PC-3 (cell line): Measurements from ENCODE around the gene CNKSR3. TPM values are rescaled to one million over a fixed set of nuclear protein-coding genes. Genes with fewer than 3 reads are reported as not detected.
A peak's percentile ranks its signal among the peaks of the same experiment; 100 is the strongest.

Source experiments
- ATAC-seq: fragments of 200-7000 bp; cut with Tn5 transposase; 2 replicates; pipeline ENCODE4 v1.9.1; 2020; ENCODE audit warnings: mild to moderate bottlenecking, moderate library complexity
- BruUV-seq: library from RNA; stranded (reverse); fragments of 400-500 nt; replicated peaks from 2 replicates; lab custom pipeline; 2021; lab: Mats Ljungman, UMichigan
- CTCF ChIA-PET: fragments of 300-600 bp; sonication (Branson Sonifier 250); formaldehyde crosslinking; loops from one replicate; lab custom pipeline; 2022; ENCODE audit warnings: antibody characterized with exemption; lab: Charles Lee
- POLR2A ChIA-PET: fragments of 300-600 bp; sonication (Branson Sonifier 250); formaldehyde crosslinking; loops from one replicate; lab custom pipeline; 2022; ENCODE audit warnings: antibody characterized with exemption; ENCODE audit not compliant: unreplicated experiment; lab: Charles Lee
- DNase-seq: peaks from one replicate; pipeline ENCODE4 v3.0.0-alpha.2; 2015
- H2AFZ ChIP-seq: fragments of 300-600 bp; sonication (generic); 2 replicates; pipeline ENCODE4 v1.6.0; 2016; ENCODE audit warnings: antibody characterized with exemption, low read length
- H3F3A ChIP-seq: fragments of 300-600 bp; sonication (generic); one replicate; pipeline ENCODE4 v1.6.0; 2017; ENCODE audit warnings: antibody characterized with exemption, low read length, control low read depth, mild to moderate bottlenecking; ENCODE audit not compliant: unreplicated experiment
- H3K27ac ChIP-seq: fragments of 300-600 bp; sonication (generic); 2 replicates; pipeline ENCODE4 v1.5.1; 2016; ENCODE audit warnings: mild to moderate bottlenecking, low read length
- H3K27me3 ChIP-seq: fragments of 300-600 bp; sonication (generic); 2 replicates; pipeline ENCODE4 v1.6.1; 2016; ENCODE audit warnings: low read length, mixed read lengths
- H3K36me3 ChIP-seq: fragments of 300-600 bp; sonication (generic); 2 replicates; pipeline ENCODE4 v1.6.1; 2016; ENCODE audit warnings: low read depth, mixed run types, low read length, mixed read lengths
- H3K4me1 ChIP-seq: fragments of 300-600 bp; sonication (generic); 2 replicates; pipeline ENCODE4 v1.5.1; 2016; ENCODE audit warnings: low read length; ENCODE audit not compliant: insufficient read depth
- H3K4me2 ChIP-seq: fragments of 300-600 bp; sonication (generic); 2 replicates; pipeline ENCODE4 v1.6.0; 2016; ENCODE audit warnings: low read length
- H3K4me3 ChIP-seq: fragments of 300-600 bp; sonication (generic); 2 replicates; pipeline ENCODE4 v1.5.1; 2016; ENCODE audit warnings: mild to moderate bottlenecking, low read length, mixed read lengths
- H3K79me2 ChIP-seq: fragments of 300-600 bp; sonication (generic); 2 replicates; pipeline ENCODE4 v1.6.1; 2017; ENCODE audit warnings: low read length, mixed read lengths
- H3K9ac ChIP-seq: fragments of 300-600 bp; sonication (generic); 2 replicates; pipeline ENCODE4 v1.6.0; 2016; ENCODE audit warnings: mild to moderate bottlenecking, low read length
- H3K9me2 ChIP-seq: fragments of 300-600 bp; sonication (generic); replicated peaks from 2 replicates; pipeline ENCODE4 v1.6.1; 2016; ENCODE audit warnings: mixed run types, low read length, mixed read lengths
- H3K9me3 ChIP-seq: fragments of 300-600 bp; sonication (generic); 2 replicates; pipeline ENCODE4 v1.6.1; 2016; ENCODE audit warnings: low read length, mixed read lengths
- H4K20me1 ChIP-seq: fragments of 300-600 bp; sonication (generic); 2 replicates; pipeline ENCODE4 v1.6.1; 2016; ENCODE audit warnings: low read length, mixed read lengths
- CTCF ChIP-seq: fragments of 300-600 bp; sonication (generic); conservative IDR thresholded peaks from 2 replicates; pipeline ENCODE4 v1.5.1; 2017; ENCODE audit warnings: antibody characterized with exemption, low read depth, mild to moderate bottlenecking, low read length
- EZH2 ChIP-seq: fragments of 300-600 bp; sonication (generic); IDR thresholded peaks from one replicate; pipeline ENCODE4 v1.6.1; 2017; ENCODE audit warnings: antibody characterized with exemption, mild to moderate bottlenecking, low read length; ENCODE audit not compliant: unreplicated experiment
- EZH2phosphoT487 ChIP-seq: fragments of 300-600 bp; sonication (generic); IDR thresholded peaks from 2 replicates; pipeline ENCODE4 v1.6.1; 2018; ENCODE audit warnings: mild to moderate bottlenecking, antibody characterized with exemption, low read length, borderline replicate concordance
- intact Hi-C: fragments of 100-400 bp; cut with micrococcal nuclease; formaldehyde crosslinking; loops from 2 replicates; pipeline ENCODE4 v1.9.0; 2023
- total RNA-seq: library from RNA; depleted of rRNA; stranded (reverse); fragments of >200 nt; gene quantifications from 2 replicates; pipeline ENCODE4 v1.2.3, GENCODE V29; 2014

The CNKSR3 gene
- total RNA-seq, 1 experiment from 2014 or later: 3.2 TPM

DNA sequence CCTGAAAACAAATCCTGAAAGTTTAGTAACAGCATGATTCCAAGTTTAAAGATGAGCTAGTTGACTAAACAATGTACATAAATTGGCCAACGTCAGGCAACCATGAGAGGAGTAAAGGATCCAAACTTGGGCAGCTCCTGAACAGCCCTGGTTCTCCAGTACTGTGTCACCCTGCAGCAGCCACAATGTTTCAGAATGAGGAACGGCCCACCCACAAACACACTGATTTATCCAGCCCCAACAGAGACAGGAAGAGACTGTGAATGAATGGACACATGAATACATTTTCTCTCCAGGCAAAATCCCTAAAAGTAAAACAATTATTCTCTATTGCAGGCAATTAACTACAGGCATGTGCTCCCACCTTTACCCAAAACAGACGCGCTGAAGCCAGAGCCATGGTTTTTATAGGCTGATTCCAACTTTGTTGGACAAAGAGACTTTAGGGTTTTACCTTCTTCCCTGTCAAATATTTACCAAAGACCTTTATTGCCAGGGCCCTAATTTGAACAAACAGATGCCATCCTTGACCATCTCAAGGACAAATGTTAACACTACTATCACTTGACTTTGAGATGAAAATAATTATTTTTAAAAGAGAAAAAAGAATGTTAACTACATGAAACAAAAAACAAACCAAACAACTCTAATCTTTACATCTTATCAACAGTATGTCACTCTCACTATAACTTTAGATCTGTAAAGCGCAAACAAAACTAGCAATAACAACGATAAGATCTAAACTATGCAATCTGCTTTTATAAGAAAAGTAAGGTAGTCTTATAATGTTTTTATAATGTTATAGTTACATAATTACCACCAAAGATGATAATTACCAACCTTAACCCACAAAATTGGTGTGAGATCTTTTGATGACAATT is 22.9 kb downstream of the CNKSR3 start:
- CTCF ChIA-PET: no interaction called here
- no peak overlapping the region for H2AFZ ChIP-seq
- ATAC-seq (no peak), DNase-seq (no peak)
- POLR2A ChIA-PET: no interaction called here
- peaks cover 39% of the 10 kb centered on the region for H3K4me1 ChIP-seq
- peak overlapping the region; percentile 68 for H3K4me2 ChIP-seq
- H3F3A ChIP-seq: peaks cover 5% of the 10 kb centered on the region
- H3K9me2 ChIP-seq: no peaks in the 10 kb centered on the region
- peak overlapping the region; percentile 33; the same call in 1 of the 2 replicates for H3K4me3 ChIP-seq
- no peaks in the 10 kb centered on the region for H4K20me1 ChIP-seq
- no peak for TF ChIP-seq CTCF
- TF ChIP-seq EZH2: no peak
- no peak for TF ChIP-seq EZH2phosphoT487
- BruUV-seq: no TSS peak
- H3K9me3 ChIP-seq: no peaks in the 10 kb centered on the region
- H3K79me2 ChIP-seq: 0 out of 2 replicates have a peak, but pooled peaks cover 5% of the 10 kb centered on the region
- intact Hi-C loops: no loop called here
- no peak overlapping the region for H3K9ac ChIP-seq
- peak overlapping the region; percentile 74 for H3K27ac ChIP-seq
- H3K36me3 ChIP-seq: no peaks in the 10 kb centered on the region
- no peaks in the 10 kb centered on the region for H3K27me3 ChIP-seq

DNA sequence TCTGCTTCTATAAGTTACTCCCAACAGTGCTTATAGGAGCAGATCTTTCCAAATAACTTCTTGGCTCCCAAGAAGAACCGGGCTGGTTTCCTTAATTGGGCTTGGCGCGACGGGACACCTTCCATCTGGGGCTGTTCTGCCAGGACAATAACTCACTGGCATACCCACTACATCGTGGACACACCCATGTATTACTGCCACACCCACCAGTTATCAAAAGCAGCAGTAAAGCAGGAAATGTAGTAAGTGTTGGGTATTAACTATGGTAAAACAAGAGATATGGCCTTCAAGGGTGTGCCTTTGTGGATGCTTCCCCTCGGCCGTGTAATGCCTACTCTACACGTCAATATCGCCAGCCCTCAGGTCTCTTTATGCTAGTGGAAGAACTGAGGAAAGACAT is 24.7 kb downstream of the CNKSR3 start:
- no peaks in the 10 kb centered on the region for H3K9me2 ChIP-seq
- H3K27ac ChIP-seq: peak overlapping the region; percentile 25; the same call in 1 of the 2 replicates
- H3K36me3 ChIP-seq: no peaks in the 10 kb centered on the region
- 0 out of 2 replicates have a peak, but pooled peaks cover 5% of the 10 kb centered on the region for H3K79me2 ChIP-seq
- ChIA-PET POLR2A (no interaction called here), CTCF (no interaction called here)
- H3K27me3 ChIP-seq: no peaks in the 10 kb centered on the region
- intact Hi-C loops: no loop called here
- no peak overlapping the region for H3K9ac ChIP-seq
- peak overlapping the region; percentile 41; the same call in 1 of the 2 replicates for H3K4me2 ChIP-seq
- H2AFZ ChIP-seq: no peak overlapping the region
- H3K9me3 ChIP-seq: no peaks in the 10 kb centered on the region
- no peaks in the 10 kb centered on the region for H4K20me1 ChIP-seq
- BruUV-seq: no TSS peak
- H3K4me3 ChIP-seq: no peak overlapping the region
- peaks cover 5% of the 10 kb centered on the region for H3F3A ChIP-seq
- TF ChIP-seq EZH2phosphoT487 (no peak), CTCF (no peak), EZH2 (no peak)
- no peak for DNase-seq
- ATAC-seq: peak; percentile 45
- peaks cover 39% of the 10 kb centered on the region for H3K4me1 ChIP-seq

- Histone ChIP-seq H3K36me3 (no peaks in the 10 kb centered on the region), H2AFZ (no peak overlapping the region), H3K27me3 (no peaks in the 10 kb centered on the region), H3K27ac (peak overlapping the region; percentile 25), H3K4me3 (no peak overlapping the region), H4K20me1 (no peaks in the 10 kb centered on the region), H3K79me2 (0 out of 2 replicates have a peak, but pooled peaks cover 5% of the 10 kb centered on the region), H3K9ac (no peak overlapping the region), H3K9me2 (no peaks in the 10 kb centered on the region), H3K4me2 (peak overlapping the region; percentile 41; the same call in 1 of the 2 replicates), H3K9me3 (no peaks in the 10 kb centered on the region), H3F3A (peaks cover 5% of the 10 kb centered on the region), H3K4me1 (peaks cover 39% of the 10 kb centered on the region)
- BruUV-seq: no TSS peak
- CTCF ChIA-PET: no interaction called here
- no peak for TF ChIP-seq EZH2phosphoT487
- no peak for TF ChIP-seq CTCF
- no peak for TF ChIP-seq EZH2
- peak; percentile 45 for ATAC-seq
- DNase-seq: peak; percentile 39
- POLR2A ChIA-PET: no interaction called here
- intact Hi-C loops: no loop called here
Observed at GRCh38 chr6:154484942-154485341, 25.5 kb downstream of the CNKSR3 start.
